IPS-20b (cell line): ENCODE results near the gene ANKS4B.
"Not testable (repeated sequence)": the region's sequence is repeated elsewhere in the genome, so short reads cannot be mapped to it uniquely, and the experiment has no call there.

Source experiments
- H3K27ac ChIP-seq: one replicate; pipeline ENCODE4 v1.5.1; 2013; ENCODE audit warnings: low read length
- H3K27me3 ChIP-seq: 2 replicates; pipeline ENCODE4 v1.6.1; 2013; ENCODE audit warnings: mild to moderate bottlenecking, low read length, inconsistent platforms; ENCODE audit not compliant: insufficient read depth
- H3K36me3 ChIP-seq: 2 replicates; pipeline ENCODE4 v1.6.1; 2013; ENCODE audit warnings: low read depth, mild to moderate bottlenecking, inconsistent platforms, low read length, moderate library complexity; ENCODE audit not compliant: insufficient read depth
- H3K4me1 ChIP-seq: 2 replicates; pipeline ENCODE4 v1.6.1; 2013; ENCODE audit warnings: mild to moderate bottlenecking, control low read depth, inconsistent platforms, low read length, moderate library complexity; ENCODE audit not compliant: insufficient read depth
- H3K4me3 ChIP-seq: 2 replicates; pipeline ENCODE4 v1.5.1; 2013; ENCODE audit warnings: mild to moderate bottlenecking, low read length, inconsistent platforms
- H3K9ac ChIP-seq: 2 replicates; pipeline ENCODE4 v1.6.1; 2013; ENCODE audit warnings: low read depth, mild to moderate bottlenecking, inconsistent platforms, low read length, moderate library complexity
- H3K9me3 ChIP-seq: 2 replicates; pipeline ENCODE4 v1.6.1; 2013; ENCODE audit warnings: mild to moderate bottlenecking, low read depth, low read length, inconsistent platforms; ENCODE audit not compliant: insufficient read depth

Gene ANKS4B

DNA sequence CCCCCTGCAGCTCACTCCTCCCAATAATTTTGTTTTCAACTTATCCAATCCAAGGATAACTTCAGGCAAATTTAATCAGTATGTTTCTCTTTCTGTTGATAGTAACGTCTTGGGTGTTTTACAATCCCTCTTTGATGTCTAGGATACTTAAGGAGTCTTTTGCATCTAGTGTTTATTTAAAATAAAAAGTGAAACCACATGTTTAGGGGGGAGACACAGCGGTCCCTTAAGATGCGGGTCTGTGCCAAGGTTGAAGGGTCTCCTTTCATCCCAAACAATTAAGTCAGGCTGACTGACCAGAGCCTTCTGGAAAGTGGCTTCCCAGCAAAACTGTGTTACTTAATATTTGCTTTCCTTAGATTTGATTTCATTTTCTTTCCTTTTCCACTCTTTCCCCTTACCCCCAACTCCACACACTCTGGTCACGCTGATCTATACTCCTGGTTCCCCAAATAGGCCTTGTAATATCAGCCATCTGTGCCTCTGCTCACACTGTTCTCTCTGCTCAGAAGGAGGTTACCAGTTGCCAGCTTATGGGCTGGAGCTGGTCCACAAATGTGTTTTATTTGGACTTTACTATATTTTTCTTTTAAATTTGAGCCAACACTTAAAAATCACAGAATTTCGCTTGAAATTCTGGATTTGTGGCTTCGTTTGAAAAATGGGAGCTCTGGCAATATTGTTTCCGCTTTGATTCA lies 11.2 kb downstream of the ANKS4B start:
- H3K9ac ChIP-seq, result no peak overlapping the region
- peaks cover 7% of the 10 kb centered on the region for H3K4me1 ChIP-seq
- H3K27ac ChIP-seq, result no peak overlapping the region
- no peaks in the 10 kb centered on the region for H3K9me3 ChIP-seq
- no peak overlapping the region for H3K4me3 ChIP-seq
- no peaks in the 10 kb centered on the region for H3K27me3 ChIP-seq
- H3K36me3 ChIP-seq, result no peaks in the 10 kb centered on the region

DNA sequence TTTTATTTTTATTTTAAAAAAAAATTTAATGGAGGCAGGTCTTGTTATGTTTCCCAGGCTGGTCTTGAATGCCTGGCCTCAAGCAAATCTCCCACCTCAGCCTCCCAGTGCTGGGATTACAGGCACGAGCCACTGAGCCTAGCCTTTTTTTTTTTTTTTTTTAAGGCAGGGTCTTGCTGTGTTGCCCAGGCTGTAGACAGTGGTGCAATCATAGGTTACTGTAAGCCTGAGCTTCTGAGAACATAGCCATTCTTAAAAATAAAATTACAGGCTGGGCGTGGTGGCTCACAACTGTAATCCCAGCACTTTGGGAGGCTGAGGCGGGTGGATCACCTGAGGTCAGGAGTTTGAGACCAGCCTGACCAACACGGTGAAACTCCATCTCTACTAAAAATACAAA lies 14.7 kb downstream of the ANKS4B start:
- H3K27me3 ChIP-seq, H3K9ac ChIP-seq, H3K27ac ChIP-seq, H3K36me3 ChIP-seq, H3K4me1 ChIP-seq, H3K9me3 ChIP-seq, H3K4me3 ChIP-seq: not testable (repeated sequence)

DNA sequence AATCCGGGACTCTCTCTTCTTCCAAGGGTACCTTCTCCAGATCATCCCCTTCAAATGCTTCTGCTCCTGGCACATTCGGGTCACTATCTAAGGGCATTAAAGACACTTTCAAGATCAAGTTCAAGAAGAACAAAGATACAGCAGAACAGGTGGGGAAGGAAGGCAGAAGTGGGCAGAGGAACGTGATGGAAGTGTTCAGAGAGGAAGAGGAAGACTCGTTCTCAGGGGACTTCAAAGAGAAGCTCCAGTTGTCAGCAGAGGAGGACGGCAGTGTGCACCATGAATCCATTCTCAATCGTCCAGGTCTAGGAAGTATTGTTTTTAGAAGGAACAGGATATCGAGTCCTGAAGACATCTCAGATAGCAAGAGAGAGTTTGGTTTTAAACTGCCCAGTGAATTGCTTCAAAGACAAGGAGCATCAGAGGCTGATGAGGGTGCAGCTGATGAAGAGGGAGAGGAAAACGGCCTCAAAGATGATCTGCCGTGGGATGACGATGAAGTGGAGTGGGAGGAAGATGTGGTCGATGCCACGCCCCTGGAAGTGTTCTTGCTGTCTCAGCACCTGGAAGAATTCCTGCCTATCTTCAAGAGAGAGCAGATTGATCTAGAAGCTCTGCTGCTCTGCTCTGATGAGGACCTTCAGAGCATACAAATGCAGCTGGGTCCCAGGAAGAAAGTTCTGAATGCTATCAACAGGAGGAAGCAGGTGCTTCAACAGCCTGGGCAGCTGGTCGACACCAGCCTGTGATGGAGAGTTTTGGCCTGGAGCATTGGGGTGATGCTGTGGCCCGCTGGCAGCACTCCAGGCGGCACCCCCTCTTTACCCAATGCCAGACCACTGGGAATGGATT lies 16.8 kb downstream of the ANKS4B start:
- peaks cover 7% of the 10 kb centered on the region for H3K4me1 ChIP-seq
- H3K27me3 ChIP-seq, result no peaks in the 10 kb centered on the region
- H3K27ac ChIP-seq, result no peak overlapping the region
- H3K36me3 ChIP-seq, result no peaks in the 10 kb centered on the region
- H3K9ac ChIP-seq, result no peak overlapping the region
- no peak overlapping the region for H3K4me3 ChIP-seq
- no peaks in the 10 kb centered on the region for H3K9me3 ChIP-seq

DNA sequence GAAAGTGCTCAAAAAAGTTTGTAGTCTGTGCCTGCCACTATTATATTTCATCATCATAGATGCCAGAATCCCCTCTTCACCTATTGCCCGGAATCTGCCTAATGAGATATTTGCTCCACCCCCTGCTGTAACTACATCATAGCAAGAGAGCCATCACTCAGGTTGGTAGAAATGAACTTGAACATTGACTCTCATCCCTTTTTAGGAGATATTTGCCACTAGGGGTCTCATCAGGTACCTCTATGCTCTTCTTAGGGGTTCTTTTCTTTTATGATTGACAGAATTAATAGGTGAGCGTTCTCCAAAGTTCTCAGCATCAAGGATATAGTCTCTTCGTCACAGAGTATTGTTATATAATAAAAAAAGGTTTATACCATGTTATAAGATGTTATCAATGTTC lies 20.0 kb downstream of the ANKS4B start:
- Histone ChIP-seq H3K36me3 (no peaks in the 10 kb centered on the region), H3K4me3 (no peak overlapping the region), H3K27me3 (no peaks in the 10 kb centered on the region), H3K4me1 (no peaks in the 10 kb centered on the region), H3K9ac (no peak overlapping the region), H3K9me3 (no peaks in the 10 kb centered on the region), H3K27ac (no peak overlapping the region)

DNA sequence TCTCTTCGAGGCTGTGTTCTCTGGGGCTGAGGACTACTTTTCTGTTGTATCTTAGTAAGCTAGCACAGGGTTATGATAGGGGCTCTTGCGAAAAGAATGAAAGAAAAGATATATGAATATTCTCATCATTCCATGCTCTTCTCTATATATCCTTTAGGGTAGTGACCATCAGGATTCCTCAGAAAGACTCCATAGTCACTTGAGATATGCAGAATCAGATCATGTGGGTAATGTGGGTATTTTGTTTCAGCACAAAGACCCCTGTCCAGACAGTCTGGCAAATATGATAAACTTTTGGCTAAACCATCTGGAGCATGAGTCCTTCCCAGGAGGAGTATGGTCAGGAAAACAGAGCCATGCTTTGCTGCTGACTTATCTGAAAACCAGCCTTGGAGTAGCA lies 23.1 kb downstream of the ANKS4B start:
- H3K9ac ChIP-seq, result no peak overlapping the region
- no peaks in the 10 kb centered on the region for H3K36me3 ChIP-seq
- no peaks in the 10 kb centered on the region for H3K9me3 ChIP-seq
- no peak overlapping the region for H3K4me3 ChIP-seq
- no peak overlapping the region for H3K27ac ChIP-seq
- no peaks in the 10 kb centered on the region for H3K4me1 ChIP-seq
- H3K27me3 ChIP-seq, result no peaks in the 10 kb centered on the region

DNA sequence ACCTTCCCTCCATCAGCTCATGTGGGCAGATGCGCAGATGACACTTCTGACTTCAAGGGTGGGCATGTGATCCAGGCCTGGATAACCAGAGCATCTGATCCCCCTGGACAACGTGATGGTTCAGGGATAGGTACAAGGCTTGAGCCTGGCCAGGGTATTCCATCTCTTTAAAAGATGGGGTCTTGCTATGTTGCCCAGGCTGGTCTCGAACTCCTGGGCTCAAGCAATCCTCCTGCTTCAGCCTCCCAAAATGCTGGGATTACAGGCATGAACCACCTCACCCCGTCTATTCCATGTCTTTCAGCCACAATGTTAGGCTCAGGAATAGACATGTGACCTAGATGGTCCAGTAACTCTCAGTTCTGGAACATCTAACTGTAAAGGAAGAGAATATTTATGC lies 23.8 kb downstream of the ANKS4B start:
- Histone ChIP-seq H3K27ac (no peak overlapping the region), H3K9me3 (no peaks in the 10 kb centered on the region), H3K4me3 (no peak overlapping the region), H3K4me1 (no peaks in the 10 kb centered on the region), H3K9ac (no peak overlapping the region), H3K27me3 (no peaks in the 10 kb centered on the region), H3K36me3 (no peaks in the 10 kb centered on the region)

DNA sequence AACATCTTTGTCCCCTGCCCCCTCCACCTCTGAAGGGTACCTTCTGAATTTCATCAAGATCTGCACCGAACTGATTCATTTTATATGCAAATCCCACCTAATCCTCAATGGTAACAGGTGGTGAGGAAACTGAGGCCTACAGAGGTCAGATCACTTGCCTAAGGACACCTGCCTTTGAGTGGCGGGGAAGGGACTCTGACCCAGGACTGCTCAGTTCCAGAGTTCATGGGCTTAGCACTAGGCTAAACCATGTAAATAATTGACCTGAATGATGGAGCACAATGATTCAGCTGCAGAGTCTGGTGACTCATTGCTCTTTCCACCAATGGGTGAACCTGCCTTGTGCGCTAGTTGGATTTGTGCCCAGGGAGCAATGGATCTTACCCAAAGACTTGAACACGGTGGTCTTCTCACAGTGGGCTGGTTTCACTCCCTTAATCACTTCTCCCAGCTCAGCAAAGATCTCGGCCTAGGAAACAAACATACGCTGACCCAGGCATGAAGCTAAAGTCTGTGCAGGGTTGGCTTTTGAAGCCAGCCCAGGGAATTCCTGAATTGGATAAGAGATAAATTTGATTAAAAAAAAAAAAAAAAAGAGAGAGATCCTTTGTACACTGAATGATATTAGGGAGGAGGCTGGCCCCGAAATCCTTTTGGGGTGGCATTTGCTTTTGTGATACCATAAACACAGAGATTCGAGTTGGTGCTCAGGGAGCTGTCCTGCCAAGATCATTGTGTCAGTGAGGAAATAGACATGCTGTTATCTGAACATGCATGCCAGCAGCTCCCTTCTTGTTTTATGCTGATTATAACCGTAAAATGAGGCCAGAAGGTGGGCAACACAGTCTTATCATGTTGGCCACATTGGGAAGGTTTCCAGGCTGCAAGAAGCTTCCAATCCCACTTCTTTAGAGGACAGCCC lies 27.6 kb downstream of the ANKS4B start:
- Histone ChIP-seq H3K36me3 (no peaks in the 10 kb centered on the region), H3K9ac (no peak overlapping the region), H3K9me3 (no peaks in the 10 kb centered on the region), H3K4me3 (no peak overlapping the region), H3K4me1 (no peaks in the 10 kb centered on the region), H3K27ac (no peak overlapping the region), H3K27me3 (no peaks in the 10 kb centered on the region)

DNA sequence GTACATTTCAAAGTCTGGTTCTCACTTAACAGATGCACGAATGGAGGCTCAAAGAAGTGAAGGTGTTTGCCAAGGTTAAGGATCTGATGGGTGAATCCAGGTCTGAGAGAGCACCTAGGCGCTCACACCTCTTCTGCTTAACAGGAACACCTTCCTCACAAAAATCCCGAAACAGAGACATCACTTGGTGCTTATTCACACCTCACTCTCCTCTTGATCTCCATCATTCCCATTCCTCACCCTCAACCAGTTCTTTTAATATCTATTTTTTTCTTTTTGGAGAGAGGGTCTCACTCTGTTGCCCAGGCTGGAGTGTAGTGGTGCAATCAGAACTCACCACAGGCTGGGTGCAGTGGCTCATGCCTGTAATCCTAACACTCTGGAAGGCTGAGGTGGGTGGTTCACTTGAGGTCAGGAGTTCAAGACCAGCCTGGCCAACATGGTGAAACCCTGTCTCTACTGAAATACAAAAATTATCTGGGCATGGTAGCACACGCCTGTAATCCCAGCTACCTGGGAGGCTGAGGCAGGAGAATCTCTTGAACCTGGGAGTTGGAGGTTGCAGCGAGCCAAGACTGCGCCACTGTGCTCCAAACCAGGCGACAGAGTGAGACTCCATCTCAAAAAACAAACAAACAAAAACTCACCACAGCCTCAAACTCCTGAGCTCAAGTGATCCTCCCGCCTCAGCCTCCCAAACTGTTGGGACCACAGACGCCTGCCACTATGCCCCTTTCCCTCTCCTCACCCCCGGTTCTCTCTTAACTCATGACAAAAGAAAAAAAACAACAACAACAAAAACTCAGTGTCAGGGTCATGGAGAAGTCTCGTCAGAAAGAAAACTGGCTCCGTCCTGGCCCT lies 29.5 kb downstream of the ANKS4B start:
- Histone ChIP-seq H3K36me3 (no peaks in the 10 kb centered on the region), H3K9me3 (no peaks in the 10 kb centered on the region)

DNA sequence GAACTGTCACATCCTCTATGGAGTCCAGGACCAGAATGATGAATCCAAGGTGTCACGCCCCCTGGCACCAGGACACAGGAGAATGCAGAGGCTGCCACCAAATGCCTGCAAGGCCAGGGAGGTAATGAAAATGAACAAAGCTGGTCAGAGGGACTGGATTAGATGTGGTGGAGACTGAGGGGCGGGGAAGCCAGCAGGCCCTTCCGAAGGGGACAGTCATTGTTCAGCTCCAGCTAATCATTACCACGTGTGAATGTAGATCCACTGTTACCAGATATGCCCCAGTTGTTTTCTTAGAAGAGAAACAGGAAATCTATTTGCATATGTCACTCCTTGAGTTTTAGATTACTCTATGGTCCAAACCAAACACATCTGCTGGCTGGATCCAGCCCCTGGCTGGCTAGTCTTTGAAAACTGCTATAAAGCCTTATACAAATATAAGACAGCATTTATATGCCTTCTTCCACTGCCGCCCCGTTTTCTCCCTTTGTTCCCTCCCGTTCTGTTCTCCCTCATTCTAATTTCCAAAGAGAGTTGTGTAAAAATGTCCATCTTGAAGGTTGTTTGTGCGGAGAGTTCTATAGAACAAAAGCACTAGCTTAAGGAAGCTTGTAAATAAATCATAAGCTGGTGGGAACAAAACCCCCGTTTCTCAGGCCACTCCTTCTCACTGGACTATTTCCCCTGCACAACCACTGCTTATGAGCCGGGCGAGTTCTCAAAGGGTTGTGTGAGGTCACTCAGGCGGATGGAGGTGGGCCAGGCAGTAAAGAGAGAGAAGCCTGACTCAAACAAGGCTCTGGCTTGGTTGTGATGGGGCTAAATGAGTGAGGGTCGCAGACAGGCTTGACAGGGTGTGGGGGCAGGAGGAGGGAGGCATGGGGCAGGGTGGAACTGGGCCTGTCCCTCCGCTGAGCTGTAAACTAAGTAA lies 30.4 kb downstream of the ANKS4B start:
- H3K4me3 ChIP-seq, result no peak overlapping the region
- H3K27ac ChIP-seq, result no peak overlapping the region

More for the DNA sequence above, 29.5 kb downstream of the ANKS4B start:
- Histone ChIP-seq H3K27ac (no peak overlapping the region), H3K9ac (no peak overlapping the region), H3K4me3 (no peak overlapping the region), H3K27me3 (no peaks in the 10 kb centered on the region), H3K4me1 (no peaks in the 10 kb centered on the region)

DNA sequence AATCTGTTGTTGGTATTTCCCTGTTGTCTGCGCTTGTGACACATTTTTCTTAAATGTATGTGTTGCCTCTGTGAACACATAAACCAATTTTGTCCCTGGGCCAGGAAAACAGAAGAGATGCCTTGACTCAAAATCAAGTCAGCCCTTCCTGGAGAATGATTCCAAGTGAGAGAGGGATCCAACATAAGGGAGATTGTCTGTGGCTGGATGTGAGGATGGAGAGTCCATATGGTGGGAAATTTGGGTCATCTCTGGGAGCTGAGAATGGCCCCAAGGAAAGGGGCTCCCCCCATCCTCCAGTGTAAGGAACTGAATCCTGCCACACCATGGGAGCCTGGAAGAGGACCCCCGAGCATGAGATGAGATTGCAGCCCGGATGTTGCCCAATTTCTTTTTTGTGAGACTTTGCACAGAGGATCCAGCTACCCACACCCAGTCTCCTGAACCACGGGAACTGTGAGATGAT lies 31.1 kb downstream of the ANKS4B start:
- Histone ChIP-seq H3K27me3 (no peaks in the 10 kb centered on the region), H3K27ac (no peak overlapping the region), H3K4me1 (no peaks in the 10 kb centered on the region), H3K9ac (no peak overlapping the region), H3K4me3 (no peak overlapping the region), H3K9me3 (no peaks in the 10 kb centered on the region), H3K36me3 (no peaks in the 10 kb centered on the region)

More for the DNA sequence above, 30.4 kb downstream of the ANKS4B start:
- H3K4me1 ChIP-seq, result no peaks in the 10 kb centered on the region
- H3K9ac ChIP-seq, result no peak overlapping the region
- no peaks in the 10 kb centered on the region for H3K36me3 ChIP-seq
- H3K27me3 ChIP-seq, result no peaks in the 10 kb centered on the region
- H3K9me3 ChIP-seq, result no peaks in the 10 kb centered on the region
